ENCODE measurements around the gene HDLBP. TPM values are rescaled to one million over a fixed set of nuclear protein-coding genes. Genes with fewer than 3 reads are reported as not detected.

HDLBP gene
- total RNA-seq, 1 donor from 2014 or later = 300 TPM

GRCh38 chr2:241291977-241292376, 23.5 kb downstream of the HDLBP start:
- intact Hi-C loops (cut with DNase I) = no loop called here
- DNase-seq (ENCODE audit: extremely low spot score in 2 of 2) = no peak
- peaks cover 29% of the 10 kb centered on the region for H3K4me1 ChIP-seq
- H3K9me3 ChIP-seq = no peaks in the 10 kb centered on the region
- no peaks in the 10 kb centered on the region for H3K27me3 ChIP-seq
- no peak overlapping the region for H3K4me3 ChIP-seq
- no peaks in the 10 kb centered on the region for H3K36me3 ChIP-seq
- no peak for TF ChIP-seq POLR2AphosphoS5 (IDR thresholded peaks at IDR 0.05; ENCODE audit: insufficient read depth in 1 of 2, low read depth in 1 of 2)
- TF ChIP-seq, protein P1, sequence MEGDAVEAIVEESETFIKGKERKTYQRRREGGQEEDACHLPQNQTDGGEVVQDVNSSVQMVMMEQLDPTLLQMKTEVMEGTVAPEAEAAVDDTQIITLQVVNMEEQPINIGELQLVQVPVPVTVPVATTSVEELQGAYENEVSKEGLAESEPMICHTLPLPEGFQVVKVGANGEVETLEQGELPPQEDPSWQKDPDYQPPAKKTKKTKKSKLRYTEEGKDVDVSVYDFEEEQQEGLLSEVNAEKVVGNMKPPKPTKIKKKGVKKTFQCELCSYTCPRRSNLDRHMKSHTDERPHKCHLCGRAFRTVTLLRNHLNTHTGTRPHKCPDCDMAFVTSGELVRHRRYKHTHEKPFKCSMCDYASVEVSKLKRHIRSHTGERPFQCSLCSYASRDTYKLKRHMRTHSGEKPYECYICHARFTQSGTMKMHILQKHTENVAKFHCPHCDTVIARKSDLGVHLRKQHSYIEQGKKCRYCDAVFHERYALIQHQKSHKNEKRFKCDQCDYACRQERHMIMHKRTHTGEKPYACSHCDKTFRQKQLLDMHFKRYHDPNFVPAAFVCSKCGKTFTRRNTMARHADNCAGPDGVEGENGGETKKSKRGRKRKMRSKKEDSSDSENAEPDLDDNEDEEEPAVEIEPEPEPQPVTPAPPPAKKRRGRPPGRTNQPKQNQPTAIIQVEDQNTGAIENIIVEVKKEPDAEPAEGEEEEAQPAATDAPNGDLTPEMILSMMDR (IDR thresholded peaks at IDR 0.05) = no peak
- TF ChIP-seq POLR2A (IDR thresholded peaks at IDR 0.05) = no peak
- H3K27ac ChIP-seq = no peak overlapping the region

DNA sequence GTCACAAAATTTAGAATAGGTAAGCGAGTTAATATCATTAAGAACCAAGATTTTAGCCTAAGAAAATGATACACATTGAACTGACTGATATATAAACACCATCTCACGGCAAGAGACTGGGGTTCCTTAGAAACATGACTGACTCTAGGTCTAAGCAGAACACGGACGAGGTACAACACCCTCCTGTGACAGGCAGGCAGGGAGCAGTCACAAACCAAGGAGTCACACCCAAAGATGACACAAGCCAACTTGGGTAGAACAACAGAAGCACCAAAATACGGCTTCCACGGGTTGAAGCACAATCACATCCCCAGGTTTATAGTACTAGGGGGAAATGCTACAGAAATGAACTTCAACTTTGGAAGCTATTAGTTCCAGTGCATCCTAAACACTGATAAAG, 24.3 kb downstream of the HDLBP start:
- H3K4me3 ChIP-seq = no peak overlapping the region
- no peaks in the 10 kb centered on the region for H3K9me3 ChIP-seq
- TF ChIP-seq, protein P1 (IDR thresholded peaks at IDR 0.05) = no peak
- TF ChIP-seq POLR2A (IDR thresholded peaks at IDR 0.05) = no peak
- no peak for TF ChIP-seq POLR2AphosphoS5 (IDR thresholded peaks at IDR 0.05; ENCODE audit: insufficient read depth in 1 of 2, low read depth in 1 of 2)
- intact Hi-C loops (cut with DNase I) = no loop called here
- H3K27ac ChIP-seq = no peak overlapping the region
- no peak for DNase-seq (ENCODE audit: extremely low spot score in 2 of 2)
- no peaks in the 10 kb centered on the region for H3K36me3 ChIP-seq
- H3K27me3 ChIP-seq = no peaks in the 10 kb centered on the region
- H3K4me1 ChIP-seq = peaks cover 29% of the 10 kb centered on the region

DNA sequence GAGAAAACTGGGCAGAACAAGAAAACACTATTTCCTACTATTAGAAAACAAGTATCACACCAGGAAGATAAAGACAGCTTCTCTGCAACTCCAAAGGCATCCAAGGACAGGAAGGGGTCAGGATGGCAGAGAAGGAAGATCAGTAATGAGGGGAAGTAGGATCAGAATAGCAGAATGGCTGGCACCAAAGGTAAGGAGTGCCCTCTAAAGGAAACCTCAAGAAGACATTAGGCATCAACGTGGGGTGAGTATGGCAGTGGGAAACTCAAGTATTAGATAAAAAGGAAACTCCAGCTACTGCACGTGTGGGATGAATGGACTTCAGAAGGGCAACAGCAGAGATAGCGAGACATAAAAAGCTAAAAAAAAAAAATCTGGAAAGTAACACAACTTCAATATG, 25.9 kb downstream of the HDLBP start:
- H3K9me3 ChIP-seq = no peaks in the 10 kb centered on the region
- no peak overlapping the region for H3K27ac ChIP-seq
- H3K4me1 ChIP-seq = peaks cover 29% of the 10 kb centered on the region
- no peak for TF ChIP-seq POLR2AphosphoS5 (IDR thresholded peaks at IDR 0.05; ENCODE audit: insufficient read depth in 1 of 2, low read depth in 1 of 2)
- H3K4me3 ChIP-seq = no peak overlapping the region
- intact Hi-C loops (cut with DNase I) = loop anchor here (5.0 kb wide), 1 partner anchor 112 kb away; no protein-coding TSS in a partner anchor
- H3K36me3 ChIP-seq = no peaks in the 10 kb centered on the region
- DNase-seq (ENCODE audit: extremely low spot score in 2 of 2) = no peak
- no peaks in the 10 kb centered on the region for H3K27me3 ChIP-seq

DNA sequence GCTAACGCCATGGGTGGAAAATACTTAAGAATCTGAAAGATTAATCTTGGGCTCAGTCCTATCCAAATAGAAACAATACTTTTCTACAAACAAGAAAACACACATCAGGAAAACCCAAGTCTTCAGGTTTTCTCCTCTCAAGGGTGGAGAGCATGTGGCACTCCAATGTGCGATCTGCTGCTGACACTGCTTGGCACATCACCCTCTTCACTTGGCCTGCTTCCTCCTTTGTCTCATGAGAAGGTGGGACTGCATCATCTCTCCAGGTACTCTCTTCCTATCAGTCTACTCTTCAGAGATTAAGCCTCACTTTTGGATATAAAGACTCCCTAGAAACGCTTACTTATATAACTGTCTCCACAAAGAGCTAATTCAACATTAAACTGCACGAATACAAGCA, 26.4 kb downstream of the HDLBP start:
- Histone ChIP-seq H3K27ac (no peak overlapping the region), H3K4me3 (no peak overlapping the region), H3K9me3 (no peaks in the 10 kb centered on the region), H3K27me3 (no peaks in the 10 kb centered on the region), H3K4me1 (peaks cover 24% of the 10 kb centered on the region), H3K36me3 (no peaks in the 10 kb centered on the region)
- no peak for DNase-seq (ENCODE audit: extremely low spot score in 2 of 2)
- TF ChIP-seq POLR2A (IDR thresholded peaks at IDR 0.05) = no peak
- no peak for TF ChIP-seq POLR2AphosphoS5 (IDR thresholded peaks at IDR 0.05; ENCODE audit: insufficient read depth in 1 of 2, low read depth in 1 of 2)
- TF ChIP-seq, protein P1 (IDR thresholded peaks at IDR 0.05) = no peak
- intact Hi-C loops (cut with DNase I) = loop anchor here (5.0 kb wide), 1 partner anchor 112 kb away; no protein-coding TSS in a partner anchor

GRCh38 chr2:241288324-241288888, 27.1 kb downstream of the HDLBP start:
- Histone ChIP-seq H3K4me3 (no peak overlapping the region), H3K4me1 (peaks cover 17% of the 10 kb centered on the region), H3K36me3 (no peaks in the 10 kb centered on the region), H3K9me3 (no peaks in the 10 kb centered on the region), H3K27ac (no peak overlapping the region), H3K27me3 (no peaks in the 10 kb centered on the region)
- intact Hi-C loops (cut with DNase I) = loop anchor here (5.0 kb wide), 1 partner anchor 111 kb away; no protein-coding TSS in a partner anchor
- TF ChIP-seq POLR2A (IDR thresholded peaks at IDR 0.05) (no peak), POLR2AphosphoS5 (IDR thresholded peaks at IDR 0.05; ENCODE audit: insufficient read depth in 1 of 2, low read depth in 1 of 2) (no peak)
- TF ChIP-seq, protein P1 (IDR thresholded peaks at IDR 0.05) = no peak
- DNase-seq (ENCODE audit: extremely low spot score in 2 of 2) = no peak
